ENCODE measurements around the gene NCAM2. TPM values are rescaled to one million over a fixed set of nuclear protein-coding genes. Genes with fewer than 3 reads are reported as not detected.
A peak's percentile ranks its signal among the peaks of the same experiment; 100 is the strongest.

NCAM2 gene
- total RNA-seq (10 to 100 TPM in 1 of 5 donors, under 1 TPM in 3, not detected in 1; 0.45 to 11.0 (median 0.73) TPM), polyA plus RNA-seq (under 1 TPM; 0.06 to 0.61 (median 0.30) TPM)
- long read RNA-seq, donor 1: 0 reads
- long read RNA-seq, donor 2, full-length matches to known transcripts: 2 of 2 reads
- long read RNA-seq, donor 2, partial matches to known transcripts: 0 of 2 reads
- long read RNA-seq, donor 2, other reads (novel, unspliced or antisense): 0 of 2 reads
- long read RNA-seq, donor 3: 0 reads
- long read RNA-seq, donor 4: 0 reads
- long read RNA-seq, donor 5, full-length matches to known transcripts: 1 of 1 reads
- long read RNA-seq, donor 5, partial matches to known transcripts: 0 of 1 reads
- long read RNA-seq, donor 5, other reads (novel, unspliced or antisense): 0 of 1 reads
- long read RNA-seq, donor 6: 0 reads
- long read RNA-seq, donor 7: 0 reads
- long read RNA-seq, donor 8, full-length matches to known transcripts: 1 of 1 reads
- long read RNA-seq, donor 8, partial matches to known transcripts: 0 of 1 reads
- long read RNA-seq, donor 8, other reads (novel, unspliced or antisense): 0 of 1 reads
- long read RNA-seq, donor 9: 0 reads
- long read RNA-seq, donor 10: 0 reads

- Histone ChIP-seq H3K4me3 (peak within 1 kb of the TSS; percentile 49 to 62 (median 54)), H3K27ac (peak within 1 kb of the TSS in 2 of 5 donors; percentile 42 to 43), H3K4me1 (peaks cover 8 to 27% (median 19%) of the 10 kb centered on the region in 4 donors), H3K9me3 (no peaks in the 10 kb centered on the region), H3K27me3 (peaks cover 0 to 24% (median 16%) of the 10 kb centered on the region in 3 donors), H3K36me3 (no peaks in the 10 kb centered on the region)
- peak; percentile 72 to 93 for DNase-seq
- intact Hi-C loops (cut with DNase I; ENCODE audit: low total_unique reads): no loop called here
- 1 to 7% (median 3%) methylated on average over 11 to 86 of the region's 86 CpGs for WGBS, 5 donors
- TF ChIP-seq POLR2A (IDR thresholded peaks at IDR 0.05): no peak
- no peak for TF ChIP-seq EP300 (IDR thresholded peaks at IDR 0.05)
- peak in 1 of 3 donors; percentile 23 for TF ChIP-seq POLR2AphosphoS5 (IDR thresholded peaks at IDR 0.05)
Observed at GRCh38 chr21:20997636-20998455, at the start of gene NCAM2. NCAM2 (plus strand) TSS chr21:20998409.

- 39 to 53% (median 47%) methylated on average over 4 of the region's 4 CpGs for WGBS, 5 donors
- no peaks in the 10 kb centered on the region for H3K27me3 ChIP-seq
- no peak overlapping the region for H3K4me3 ChIP-seq
- DNase-seq: no peak
- no peak overlapping the region for H3K27ac ChIP-seq
- H3K4me1 ChIP-seq: no peaks in the 10 kb centered on the region
- TF ChIP-seq EP300 (IDR thresholded peaks at IDR 0.05) (no peak), POLR2A (IDR thresholded peaks at IDR 0.05) (no peak), CTCF (IDR thresholded peaks at IDR 0.05) (no peak), POLR2AphosphoS5 (IDR thresholded peaks at IDR 0.05) (no peak)
- no peaks in the 10 kb centered on the region for H3K36me3 ChIP-seq
- H3K9me3 ChIP-seq: no peaks in the 10 kb centered on the region
- intact Hi-C loops (cut with DNase I; ENCODE audit: low total_unique reads): no loop called here
Observed at GRCh38 chr21:20949884-20950283, 48.3 kb upstream of the NCAM2 start.

- Histone ChIP-seq H3K27ac (no peak overlapping the region), H3K27me3 (no peaks in the 10 kb centered on the region), H3K4me1 (no peaks in the 10 kb centered on the region), H3K4me3 (no peak overlapping the region), H3K36me3 (no peaks in the 10 kb centered on the region), H3K9me3 (peaks cover 0 to 3% (median 0%) of the 10 kb centered on the region in 4 donors)
- 78 to 89% (median 82%) methylated on average over 1 of the region's 1 CpG for WGBS, 5 donors
- TF ChIP-seq EP300 (IDR thresholded peaks at IDR 0.05) (no peak), POLR2AphosphoS5 (IDR thresholded peaks at IDR 0.05) (no peak), POLR2A (IDR thresholded peaks at IDR 0.05) (no peak), CTCF (IDR thresholded peaks at IDR 0.05) (no peak)
- intact Hi-C loops (cut with DNase I; ENCODE audit: low total_unique reads): no loop called here
- no peak for DNase-seq
Observed at GRCh38 chr21:20965816-20966215, 32.4 kb upstream of the NCAM2 start.

GRCh38 chr21:20968391-20968790, 29.8 kb upstream of the NCAM2 start:
- TF ChIP-seq CTCF (IDR thresholded peaks at IDR 0.05) (no peak), POLR2AphosphoS5 (IDR thresholded peaks at IDR 0.05) (no peak), EP300 (IDR thresholded peaks at IDR 0.05) (no peak), POLR2A (IDR thresholded peaks at IDR 0.05) (no peak)
- Histone ChIP-seq H3K27ac (no peak overlapping the region), H3K4me3 (no peak overlapping the region), H3K27me3 (no peaks in the 10 kb centered on the region), H3K4me1 (no peaks in the 10 kb centered on the region), H3K9me3 (peaks cover 0 to under 1% (median 0%) of the 10 kb centered on the region in 4 donors), H3K36me3 (no peaks in the 10 kb centered on the region)
- intact Hi-C loops (cut with DNase I; ENCODE audit: low total_unique reads): no loop called here
- WGBS, 5 donors: 64 to 73% (median 69%) methylated on average over 4 of the region's 4 CpGs
- no peak for DNase-seq
